Renal cortex interstitium (tissue), 11 donors: ENCODE measurements around the gene EEA1. TPM values are rescaled to one million over a fixed set of nuclear protein-coding genes. Genes with fewer than 3 reads are reported as not detected.
A peak's percentile ranks its signal among the peaks of the same experiment; 100 is the strongest.

ENCODE experiments used
- DNase-seq, 11 donors: peaks; one replicate each; pipeline ENCODE4 v3.0.0-alpha.2; 2013; ENCODE audit warnings: low read depth in 9 of 11, low spot score in 4 of 11; ENCODE audit errors: extremely low read depth in 1 of 11
- polyA plus RNA-seq, 3 donors: library from polyadenylated mRNA; unstranded; fragments of 120-200 nt; gene quantifications; one replicate each; pipeline ENCODE4 v1.2.1, GENCODE V29; 2013; ENCODE audit not compliant: insufficient read length in 3 of 3

Gene EEA1
- polyA plus RNA-seq, 3 donors: 15.0 to 18.3 (median 17.3) TPM

GRCh38 chr12:92905811-92906554, 23.1 kb downstream of the EEA1 start:
- DNase-seq: no peak

- no peak for DNase-seq
These were observed 23.8 kb downstream of the EEA1 start for GRCh38 chr12:92905258-92905810.

- no peak for DNase-seq
These were observed 28.2 kb downstream of the EEA1 start for GRCh38 chr12:92900941-92901340.

GRCh38 chr12:92899386-92900001, 29.6 kb downstream of the EEA1 start:
- peak in 5 of 11 donors; percentile 3 to 12 (median 6) for DNase-seq

- DNase-seq: no peak
These were observed 30.3 kb downstream of the EEA1 start for GRCh38 chr12:92898755-92899154.

GRCh38 chr12:92897844-92898243, 31.3 kb downstream of the EEA1 start:
- no peak for DNase-seq

- no peak for DNase-seq
These were observed 38.4 kb downstream of the EEA1 start for GRCh38 chr12:92890601-92891106.

GRCh38 chr12:92886131-92886530, 43.0 kb downstream of the EEA1 start:
- DNase-seq: no peak

- DNase-seq: no peak
These were observed 49.3 kb downstream of the EEA1 start for GRCh38 chr12:92879698-92880322.

GRCh38 chr12:92877904-92878303, 51.2 kb downstream of the EEA1 start:
- no peak for DNase-seq

GRCh38 chr12:92876496-92876895, 52.6 kb downstream of the EEA1 start:
- DNase-seq: no peak

GRCh38 chr12:92871116-92871515, 58.0 kb downstream of the EEA1 start:
- DNase-seq: no peak

GRCh38 chr12:92866418-92866817, 62.7 kb downstream of the EEA1 start:
- no peak for DNase-seq

- no peak for DNase-seq
These were observed 65.8 kb downstream of the EEA1 start for GRCh38 chr12:92863251-92863650.

GRCh38 chr12:92861381-92861780, 67.7 kb downstream of the EEA1 start:
- no peak for DNase-seq

GRCh38 chr12:92860521-92860920, 68.6 kb downstream of the EEA1 start:
- no peak for DNase-seq

- DNase-seq: no peak
These were observed 69.3 kb downstream of the EEA1 start for GRCh38 chr12:92859650-92860386.

- no peak for DNase-seq
These were observed 71.3 kb downstream of the EEA1 start for GRCh38 chr12:92857818-92858217.

- DNase-seq: no peak
These were observed 74.8 kb downstream of the EEA1 start for GRCh38 chr12:92854344-92854743.
